ENCODE data around the gene NAGPA. TPM values are rescaled to one million over a fixed set of nuclear protein-coding genes. Genes with fewer than 3 reads are reported as not detected.

Gene NAGPA
- total RNA-seq, 2 donors from 2014 or later: 7.1 to 8.4 TPM

GRCh38 chr16:4982056-4982867 lies 51.5 kb downstream of the NAGPA start:
- H3K27ac Mint-ChIP-seq: no peak overlapping the region
- H3K9me3 Mint-ChIP-seq: no peaks in the 10 kb centered on the region
- ATAC-seq (replicated peaks in 1 of 2) (no peak), DNase-seq (no peak)
- H3K4me1 Mint-ChIP-seq (ENCODE audit: low read depth): no peaks in the 10 kb centered on the region
- peaks cover 0 to 2% of the 10 kb centered on the region in 2 donors for H3K36me3 Mint-ChIP-seq (ENCODE audit: insufficient read depth in 2 of 2)
- peaks cover 13% of the 10 kb centered on the region for H3K27me3 Mint-ChIP-seq (ENCODE audit: low read depth)
- no peak overlapping the region for H3K4me3 Mint-ChIP-seq

- H3K27ac Mint-ChIP-seq: no peak overlapping the region
- ATAC-seq (replicated peaks in 1 of 2) (no peak), DNase-seq (no peak)
- no peaks in the 10 kb centered on the region for H3K4me1 Mint-ChIP-seq (ENCODE audit: low read depth)
- H3K36me3 Mint-ChIP-seq (ENCODE audit: insufficient read depth in 2 of 2): peaks cover 0 to 2% of the 10 kb centered on the region in 2 donors
- peaks cover 5% of the 10 kb centered on the region for H3K27me3 Mint-ChIP-seq (ENCODE audit: low read depth)
- H3K4me3 Mint-ChIP-seq: no peak overlapping the region
- H3K9me3 Mint-ChIP-seq: no peaks in the 10 kb centered on the region
Observed at GRCh38 chr16:4981473-4981872, 52.3 kb downstream of the NAGPA start.

- Mint-ChIP-seq H3K36me3 (ENCODE audit: insufficient read depth in 2 of 2) (no peaks in the 10 kb centered on the region), H3K4me1 (ENCODE audit: low read depth) (no peaks in the 10 kb centered on the region), H3K4me3 (no peak overlapping the region), H3K27me3 (ENCODE audit: low read depth) (no peaks in the 10 kb centered on the region), H3K27ac (no peak overlapping the region), H3K9me3 (no peaks in the 10 kb centered on the region)
- DNase-seq: no peak
- ATAC-seq (replicated peaks in 1 of 2): no peak
Observed at GRCh38 chr16:4980691-4981090, 53.0 kb downstream of the NAGPA start.

GRCh38 chr16:4979736-4980660 lies 53.7 kb downstream of the NAGPA start:
- Mint-ChIP-seq H3K27ac (no peak overlapping the region), H3K9me3 (no peaks in the 10 kb centered on the region), H3K36me3 (ENCODE audit: insufficient read depth in 2 of 2) (no peaks in the 10 kb centered on the region), H3K27me3 (ENCODE audit: low read depth) (no peaks in the 10 kb centered on the region), H3K4me1 (ENCODE audit: low read depth) (no peaks in the 10 kb centered on the region), H3K4me3 (no peak overlapping the region)
- DNase-seq (no peak), ATAC-seq (replicated peaks in 1 of 2) (no peak)

GRCh38 chr16:4979164-4979563 lies 54.6 kb downstream of the NAGPA start:
- Mint-ChIP-seq H3K27me3 (ENCODE audit: low read depth) (no peaks in the 10 kb centered on the region), H3K36me3 (ENCODE audit: insufficient read depth in 2 of 2) (no peaks in the 10 kb centered on the region), H3K9me3 (no peaks in the 10 kb centered on the region), H3K4me3 (no peak overlapping the region), H3K27ac (no peak overlapping the region), H3K4me1 (ENCODE audit: low read depth) (no peaks in the 10 kb centered on the region)
- ATAC-seq (replicated peaks in 1 of 2) (no peak), DNase-seq (no peak)

GRCh38 chr16:4976611-4977145 lies 57.1 kb downstream of the NAGPA start:
- H3K4me3 Mint-ChIP-seq: no peak overlapping the region
- H3K4me1 Mint-ChIP-seq (ENCODE audit: low read depth): no peaks in the 10 kb centered on the region
- H3K27me3 Mint-ChIP-seq (ENCODE audit: low read depth): peaks cover 6% of the 10 kb centered on the region
- H3K27ac Mint-ChIP-seq: no peak overlapping the region
- H3K9me3 Mint-ChIP-seq: no peaks in the 10 kb centered on the region
- ATAC-seq (replicated peaks in 1 of 2) (no peak), DNase-seq (no peak)
- H3K36me3 Mint-ChIP-seq (ENCODE audit: insufficient read depth in 2 of 2): no peaks in the 10 kb centered on the region

GRCh38 chr16:4976079-4976478 lies 57.7 kb downstream of the NAGPA start:
- no peaks in the 10 kb centered on the region for H3K9me3 Mint-ChIP-seq
- no peak for ATAC-seq (replicated peaks in 1 of 2)
- H3K27ac Mint-ChIP-seq: no peak overlapping the region
- H3K36me3 Mint-ChIP-seq (ENCODE audit: insufficient read depth in 2 of 2): no peaks in the 10 kb centered on the region
- H3K4me1 Mint-ChIP-seq (ENCODE audit: low read depth): no peaks in the 10 kb centered on the region
- peaks cover 6% of the 10 kb centered on the region for H3K27me3 Mint-ChIP-seq (ENCODE audit: low read depth)
- no peak overlapping the region for H3K4me3 Mint-ChIP-seq
- no peak for DNase-seq

Other genes starting within 250 kb of the NAGPA start
- gene SEPTIN12, start 245.6 kb downstream of the NAGPA start, total RNA-seq: not detected
- gene SMIM22, start 238.6 kb downstream of the NAGPA start, total RNA-seq: not detected
- 1 to 10 TPM; 3.7 to 7.4 TPM for gene ROGDI, start 231.3 kb downstream of the NAGPA start, total RNA-seq
- 10 to 100 TPM; 54.9 to 63.6 TPM for gene GLYR1, start 186.6 kb downstream of the NAGPA start, total RNA-seq
- gene UBN1, start 186.5 kb downstream of the NAGPA start, total RNA-seq: 10 to 100 TPM; 32.0 to 36.0 TPM
- under 1 TPM; 0.09 to 0.22 TPM for gene PPL, start 96.8 kb downstream of the NAGPA start, total RNA-seq
- under 1 TPM in 1 of 2 donors, not detected in 1; 0.02 TPM for gene SEC14L5, start 75.6 kb downstream of the NAGPA start, total RNA-seq
- not detected for gene C16orf89, start 32.0 kb upstream of the NAGPA start, total RNA-seq
- gene ALG1, start 37.9 kb upstream of the NAGPA start, total RNA-seq: 10 to 100 TPM; 15.0 to 16.7 TPM
- gene EEF2KMT, start 63.9 kb upstream of the NAGPA start, total RNA-seq: 1 to 10 TPM; 5.6 to 8.4 TPM